HEK293 (cell line): ENCODE data around the gene CD207.

Experiments
- CTCF ChIP-seq: fragments of 450-650 bp; formaldehyde crosslinking; IDR thresholded peaks from 2 replicates; pipeline ENCODE4 v1.5.1; 2016; ENCODE audit warnings: missing biosample characterization, missing genetic modification characterization
- KLF16 ChIP-seq: fragments of 450-650 bp; formaldehyde crosslinking; IDR thresholded peaks from 2 replicates; pipeline ENCODE4 v1.5.1; 2017; ENCODE audit warnings: missing biosample characterization, missing genetic modification characterization
- ZBTB21 ChIP-seq: fragments of 450-650 bp; formaldehyde crosslinking; IDR thresholded peaks from 2 replicates; pipeline ENCODE4 v1.5.1; 2017; ENCODE audit warnings: missing biosample characterization, missing genetic modification characterization
- ZNF138 ChIP-seq: fragments of 450-650 bp; formaldehyde crosslinking; IDR thresholded peaks from 2 replicates; pipeline ENCODE4 v1.5.1; 2016; ENCODE audit warnings: missing biosample characterization, missing genetic modification characterization, borderline replicate concordance
- ZNF274 ChIP-seq, 2 experiments: fragments of 200-500 bp in 1 of 2; fragments of 450-650 bp in 1 of 2; sonication (Bioruptor generic) in 1 of 2; formaldehyde crosslinking in 1 of 2; IDR thresholded peaks; 2 replicates each; pipeline versions ENCODE4 v1.5.1 to v1.6.1; 2014 to 2016; ENCODE audit warnings: borderline replicate concordance in 1 of 2, inconsistent platforms in 1 of 2, low read length in 1 of 2, missing biosample characterization in 1 of 2, missing genetic modification characterization in 1 of 2
- ZNF610 ChIP-seq: fragments of 450-650 bp; formaldehyde crosslinking; IDR thresholded peaks from 2 replicates; pipeline ENCODE4 v1.5.1; 2016; ENCODE audit warnings: missing biosample characterization, missing genetic modification characterization, borderline replicate concordance
- ZNF670 ChIP-seq: fragments of 450-650 bp; formaldehyde crosslinking; IDR thresholded peaks from 2 replicates; pipeline ENCODE4 v1.5.1; 2016; ENCODE audit warnings: missing biosample characterization, missing genetic modification characterization, low read depth

- no peak for TF ChIP-seq ZNF610 (tag by site-specific recombination)
- no peak for TF ChIP-seq ZNF670
- no peak for TF ChIP-seq CTCF
- TF ChIP-seq ZNF274 (IDR thresholded peaks at IDR 0.05; ENCODE audit: low read length) = no peak
- no peak for TF ChIP-seq ZNF274 (tag by site-specific recombination; IDR thresholded peaks at IDR 0.05; ENCODE audit: borderline replicate concordance)
- TF ChIP-seq ZNF138 (tag by site-specific recombination) = no peak
- TF ChIP-seq ZBTB21 (tag by site-specific recombination) = no peak
- TF ChIP-seq KLF16 (tag by site-specific recombination) = no peak
Observed at GRCh38 chr2:70834881-70835280, 735 bp downstream of the CD207 start.
